ENCODE results near the gene PER2.
A peak's percentile ranks its signal among the peaks of the same experiment; 100 is the strongest.

PER2 gene

DNA sequence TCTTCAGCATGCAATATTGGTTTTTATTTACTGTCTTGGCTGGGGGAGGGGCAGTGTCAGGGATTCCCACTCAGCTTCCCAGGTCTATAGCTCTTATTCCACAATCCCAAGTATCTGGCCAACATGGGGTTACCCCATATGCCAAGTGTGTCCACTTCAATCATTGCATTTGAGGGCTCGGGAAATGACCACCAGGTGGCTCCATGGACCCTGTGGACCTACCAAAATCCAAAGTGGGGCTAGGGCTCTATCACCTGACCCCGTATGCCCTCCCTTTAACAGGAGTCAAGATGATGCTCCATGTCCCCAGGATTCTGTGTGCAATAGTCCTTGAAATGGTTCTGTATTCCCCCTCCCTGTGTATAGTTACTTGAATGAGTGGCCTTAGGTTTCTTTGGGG lies 19.8 kb upstream of the PER2 start:
- DNase-seq (ENCODE audit: low spot score) (no peak), FAIRE-seq (no peak)

GRCh38 chr2:238306672-238306998 lies 18.2 kb upstream of the PER2 start:
- FAIRE-seq (no peak), DNase-seq (ENCODE audit: low spot score) (no peak)

DNA sequence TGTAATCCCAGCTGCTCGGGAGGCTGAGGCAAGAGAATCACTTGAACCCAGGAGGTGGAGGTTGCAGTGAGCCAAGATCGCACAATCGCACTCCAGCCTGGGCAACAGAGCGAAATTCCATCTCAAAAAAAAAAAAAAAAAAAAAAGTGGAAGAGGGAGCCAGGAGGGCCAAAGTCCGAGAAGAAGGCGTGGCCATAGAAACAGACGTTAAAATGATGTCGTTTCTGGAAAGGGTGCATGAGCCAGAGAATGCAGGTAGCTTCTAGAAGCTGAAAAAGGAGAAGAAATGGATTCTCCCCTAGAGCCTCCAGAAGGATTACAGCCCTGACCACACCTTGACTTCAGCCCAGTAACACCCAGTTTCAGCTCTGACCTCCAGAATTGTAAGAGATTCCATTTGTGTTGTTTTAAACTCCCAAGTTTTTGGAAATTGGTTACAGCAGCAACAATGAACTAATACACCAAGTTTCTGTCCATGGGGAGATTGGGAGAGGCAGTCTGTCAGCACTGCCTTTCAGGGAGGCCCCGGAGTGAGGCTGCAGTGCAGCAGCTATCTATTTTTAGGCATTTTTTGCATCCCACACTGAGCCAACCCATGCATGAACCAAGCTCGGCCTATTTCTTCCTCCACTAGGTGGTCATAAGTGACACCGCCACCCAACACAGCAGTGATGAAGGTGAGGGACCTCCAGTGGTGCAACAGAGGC lies 17.7 kb upstream of the PER2 start:
- FAIRE-seq: no peak

DNA sequence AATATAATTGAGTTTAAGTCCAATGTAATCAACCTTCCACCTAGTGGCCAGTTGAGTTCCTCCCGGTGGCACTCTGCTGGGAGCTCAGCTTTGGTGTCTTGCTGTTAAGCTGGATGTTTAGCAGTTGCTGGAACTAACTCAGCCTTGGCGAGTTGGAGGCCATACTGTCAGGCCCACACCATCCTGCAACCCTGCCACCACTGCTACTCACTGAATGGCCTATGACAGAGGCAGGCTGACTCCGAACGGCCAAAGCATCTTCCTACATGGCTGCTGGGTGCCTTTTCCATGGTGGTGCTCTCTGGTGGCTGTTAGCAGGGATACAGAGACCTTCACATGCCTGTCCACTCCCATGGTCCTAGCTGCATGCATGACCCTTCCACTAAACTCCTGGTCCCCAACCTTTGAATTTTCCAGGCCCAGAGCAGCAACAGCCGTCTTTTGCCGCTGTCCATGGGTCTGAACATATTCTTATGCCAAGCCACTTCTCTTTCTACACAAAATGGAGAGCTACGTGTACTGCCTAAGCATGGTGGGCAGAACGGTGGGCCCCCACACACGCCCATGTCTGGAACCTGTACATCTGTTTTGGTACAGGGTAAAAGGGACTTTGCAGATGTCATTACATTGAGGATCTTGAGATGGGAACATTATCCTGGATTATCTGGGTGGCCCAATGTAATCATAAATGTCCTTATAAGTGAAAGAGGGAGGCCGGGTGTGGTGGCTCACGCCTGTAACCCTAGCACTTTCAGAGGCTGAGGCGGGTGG lies 16.9 kb upstream of the PER2 start:
- no peak for FAIRE-seq
- no peak for DNase-seq (ENCODE audit: low spot score)

More for the DNA sequence above, 17.7 kb upstream of the PER2 start:
- DNase-seq (ENCODE audit: low spot score): no peak

GRCh38 chr2:238304116-238304515 lies 15.7 kb upstream of the PER2 start:
- FAIRE-seq (no peak), DNase-seq (ENCODE audit: low spot score) (no peak)

DNA sequence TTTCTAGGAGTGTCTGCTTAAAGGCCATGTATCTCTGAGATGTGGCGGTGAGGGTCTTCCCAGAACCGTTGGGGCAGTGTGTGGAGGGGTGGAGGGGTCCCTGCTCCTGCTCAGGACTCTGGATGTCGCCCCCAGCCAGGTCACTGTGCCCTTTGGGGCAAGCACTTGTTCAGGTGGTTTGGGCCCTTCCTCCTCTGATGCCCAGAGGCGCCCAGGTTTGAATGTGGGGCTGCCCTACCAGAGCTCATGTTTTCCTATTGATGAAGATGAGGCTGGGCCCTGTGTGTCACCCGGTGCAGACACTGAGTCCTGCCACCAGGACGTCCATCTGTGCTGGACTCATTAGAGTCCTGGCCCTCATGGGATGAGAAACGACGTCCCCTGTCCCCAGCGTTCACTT lies 14.3 kb upstream of the PER2 start:
- FAIRE-seq (no peak), DNase-seq (ENCODE audit: low spot score) (no peak)

DNA sequence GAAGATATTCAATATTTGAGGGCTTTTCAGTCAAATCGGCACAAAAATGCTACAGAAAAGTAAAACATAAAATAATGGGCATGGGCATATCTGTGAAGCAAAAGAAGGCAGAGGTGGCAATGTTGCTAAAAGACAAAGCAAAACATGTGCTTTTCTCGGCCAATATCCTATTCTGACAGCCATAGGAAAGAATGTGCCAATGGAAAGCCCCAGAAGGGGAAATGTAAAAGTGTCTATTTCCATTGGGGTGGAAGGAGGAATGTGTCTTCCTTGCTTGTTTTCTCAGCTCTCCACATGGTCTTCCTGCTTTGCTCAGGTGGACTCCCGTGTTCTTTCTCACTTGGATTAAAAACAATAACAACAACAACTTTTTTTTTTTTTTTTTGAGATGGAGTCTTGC lies 13.7 kb upstream of the PER2 start:
- DNase-seq (ENCODE audit: low spot score) (no peak), FAIRE-seq (no peak)

DNA sequence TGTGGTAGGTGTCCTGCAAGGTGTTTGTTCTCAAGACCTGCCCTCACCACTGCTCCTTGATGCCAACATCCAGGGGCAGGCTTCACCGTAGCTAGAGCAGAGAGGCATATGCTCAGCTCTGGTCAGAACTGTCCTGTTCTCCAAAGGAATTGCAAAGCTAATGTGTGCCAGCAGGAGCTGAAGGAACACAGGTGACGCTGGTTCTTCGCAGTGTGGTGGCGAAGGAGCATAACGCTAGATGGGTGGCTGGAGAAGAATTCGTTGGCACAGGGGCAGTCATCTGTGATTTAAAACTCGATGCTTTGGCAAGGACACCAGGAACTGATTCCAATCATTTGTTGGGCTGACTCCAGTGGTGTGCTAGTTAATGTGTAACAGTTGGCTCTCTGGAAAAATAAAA lies 11.4 kb upstream of the PER2 start:
- FAIRE-seq (no peak), DNase-seq (ENCODE audit: low spot score) (no peak)

- no peak for DNase-seq (ENCODE audit: low spot score)
Measured at GRCh38 chr2:238296638-238297457, 8.4 kb upstream of the PER2 start.

GRCh38 chr2:238295144-238296112 lies 7.0 kb upstream of the PER2 start:
- FAIRE-seq (no peak), DNase-seq (ENCODE audit: low spot score) (no peak)

More at GRCh38 chr2:238296638-238297457, 8.4 kb upstream of the PER2 start:
- no peak for FAIRE-seq

GRCh38 chr2:238294393-238295143 lies 6.2 kb upstream of the PER2 start:
- DNase-seq (ENCODE audit: low spot score) (no peak), FAIRE-seq (no peak)

DNA sequence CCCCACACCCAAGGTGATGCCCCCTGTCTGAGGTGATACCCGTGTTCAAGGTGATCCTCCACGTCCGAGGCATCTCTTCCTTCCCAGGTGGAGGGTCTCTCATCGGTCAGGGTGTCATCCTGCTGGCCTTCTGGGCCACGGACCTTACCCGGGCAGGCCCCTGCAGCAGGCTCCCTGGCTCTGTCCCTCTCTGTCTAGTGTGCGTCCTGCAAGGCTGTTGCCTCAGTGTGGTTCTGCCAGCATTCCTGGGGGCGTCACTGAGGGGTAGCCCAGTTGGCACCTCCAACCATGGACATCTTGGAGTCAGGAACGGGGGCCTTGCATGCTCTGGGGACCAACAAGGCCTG lies 5.6 kb upstream of the PER2 start:
- FAIRE-seq: no peak
- no peak for DNase-seq (ENCODE audit: low spot score)

GRCh38 chr2:238291550-238292281 lies 3.3 kb upstream of the PER2 start:
- DNase-seq (ENCODE audit: low spot score) (no peak), FAIRE-seq (no peak)

DNA sequence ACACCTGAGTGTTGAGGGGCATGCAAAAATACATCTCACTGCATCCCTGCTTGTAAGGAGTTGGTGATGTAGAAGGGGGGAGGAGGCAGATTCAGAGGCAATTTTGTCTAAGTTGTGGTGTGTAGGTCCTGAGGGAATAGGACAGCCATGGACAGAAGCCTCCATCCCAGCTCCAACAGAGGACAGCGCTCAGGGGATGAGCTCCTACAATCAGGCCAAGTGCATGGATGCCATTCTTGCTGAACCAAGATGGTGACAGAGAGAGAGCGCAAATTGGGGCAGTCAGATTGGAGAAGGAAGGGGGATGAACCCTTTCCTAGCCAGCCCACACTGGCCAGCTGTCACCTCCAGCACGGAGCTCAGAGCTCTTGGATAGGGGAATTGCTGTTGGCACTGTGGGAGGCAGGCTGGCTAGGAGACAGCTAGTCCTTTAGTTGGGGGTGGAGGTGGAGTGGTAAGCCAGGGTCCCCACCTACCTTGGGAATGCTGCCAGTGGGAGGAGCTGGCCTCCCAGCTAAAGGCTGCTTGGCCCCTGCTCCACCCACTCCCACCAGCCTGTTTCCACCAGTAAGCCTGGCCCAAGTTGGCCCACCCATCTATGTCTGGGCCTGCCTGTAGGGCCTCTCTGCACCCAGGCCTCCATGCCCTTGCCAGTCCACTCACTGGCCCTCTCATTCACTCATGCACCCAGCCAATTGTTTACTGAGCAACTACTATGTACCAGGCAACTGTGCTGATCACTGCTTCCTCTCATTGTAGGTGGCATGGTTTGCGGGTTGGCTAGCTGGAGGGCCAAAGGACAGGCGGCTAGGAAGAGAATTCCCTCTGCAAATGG lies 2.5 kb upstream of the PER2 start:
- FAIRE-seq (no peak), DNase-seq (ENCODE audit: low spot score) (no peak)

GRCh38 chr2:238290091-238290509 lies 1.7 kb upstream of the PER2 start:
- no peak for FAIRE-seq
- peak; percentile 67 for DNase-seq (ENCODE audit: low spot score)

- FAIRE-seq (no peak), DNase-seq (ENCODE audit: low spot score) (no peak)
Measured at GRCh38 chr2:238289574-238289973, 1.2 kb upstream of the PER2 start.

DNA sequence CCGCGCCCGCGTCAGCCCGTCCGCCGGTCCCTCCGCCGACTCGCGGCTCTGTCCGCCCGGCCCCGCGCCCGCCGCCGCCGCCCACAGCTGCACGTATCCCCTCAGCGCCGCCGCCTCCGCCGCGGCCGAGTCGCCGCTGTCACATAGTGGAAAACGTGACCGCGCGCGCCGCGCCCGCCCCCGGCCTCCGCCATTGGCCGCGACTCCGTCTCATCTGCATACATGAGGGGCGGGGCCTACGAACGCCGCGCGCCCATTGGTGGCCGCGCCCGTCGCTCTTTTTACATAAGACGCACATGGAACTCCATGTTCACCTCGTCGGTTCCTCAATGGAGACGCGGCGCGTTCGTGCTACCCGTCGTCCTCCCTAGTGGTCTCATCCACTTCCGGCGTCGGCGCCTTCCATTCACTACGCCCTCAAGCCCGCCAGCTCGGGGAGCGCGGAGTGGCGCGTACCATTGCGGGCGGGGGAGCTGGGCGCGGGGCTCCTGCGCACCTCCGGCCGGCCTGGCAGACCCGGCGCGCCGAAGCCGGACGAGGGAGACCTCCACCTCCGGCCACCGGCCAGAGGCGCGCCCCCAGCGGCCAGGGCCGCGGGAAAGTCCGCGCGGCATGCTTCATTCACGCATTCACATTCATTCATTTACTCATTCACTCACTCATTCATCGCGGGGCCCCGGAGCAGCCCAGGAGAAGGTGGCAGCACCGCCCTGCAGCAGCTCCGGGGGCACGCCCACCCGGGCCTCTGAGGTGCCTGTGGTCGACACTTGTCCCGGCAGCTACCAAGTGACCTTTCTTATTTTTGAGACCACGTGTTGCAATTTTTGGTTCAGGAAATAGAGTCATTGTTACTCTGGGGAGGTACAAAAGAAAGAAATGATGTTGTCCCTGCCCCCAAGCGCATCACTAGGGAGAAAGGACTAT lies 502 bp upstream of the PER2 start:
- FAIRE-seq: peak; percentile 48
- peak; percentile 94 for DNase-seq (ENCODE audit: low spot score)

All from urothelium cell line (cell line).